GM12878 (cell line): ENCODE data around the gene LRP5. TPM values are rescaled to one million over a fixed set of nuclear protein-coding genes. Genes with fewer than 3 reads are reported as not detected.

Source experiments
- ATAC-seq: fragments of 200-7000 bp; cut with Tn5 transposase; 3 replicates; pipeline ENCODE4 v1.9.1; 2020; ENCODE audit warnings: mild to moderate bottlenecking, moderate library complexity
- BruUV-seq: library from RNA; stranded (reverse); fragments of 400-500 nt; replicated peaks from 2 replicates; lab custom pipeline; 2021; lab: Mats Ljungman, UMichigan
- CTCF ChIA-PET: fragments of 300-600 bp; sonication (Branson Sonifier 250); formaldehyde crosslinking; extraction: SDS; loops from one replicate; lab custom pipeline; 2021; ENCODE audit warnings: inconsistent platforms; lab: Yijun Ruan, JAX
- POLR2A ChIA-PET: fragments of 350-600 bp; formaldehyde crosslinking; extraction: SDS; loops from one replicate; lab custom pipeline; 2021; ENCODE audit warnings: inconsistent platforms; lab: Charles Lee
- RAD21 ChIA-PET: fragments of 300-600 bp; sonication (Branson Sonifier 250); formaldehyde crosslinking; loops from one replicate; lab custom pipeline; 2023; ENCODE audit warnings: antibody characterized with exemption; ENCODE audit not compliant: unreplicated experiment; lab: Charles Lee
- SMC1A ChIA-PET: fragments of 300-600 bp; sonication (Branson Sonifier 250); formaldehyde crosslinking; loops from one replicate; lab custom pipeline; 2023; ENCODE audit not compliant: unreplicated experiment, uncharacterized antibody; lab: Charles Lee
- DNase-seq: peaks from one replicate; pipeline ENCODE4 v3.0.0-alpha.2; 2011; ENCODE audit warnings: low read depth, low spot score
- FAIRE-seq: peaks from 3 replicates; lab custom pipeline; 2011; peaks lifted over from hg19 to GRCh38; lab: Jason Lieb, UNC
- H2AFZ ChIP-seq: 2 replicates; pipeline ENCODE4 v1.6.0; 2011; ENCODE audit warnings: low read depth, low read length, control low read depth; ENCODE audit not compliant: control insufficient read depth
- H3K27ac ChIP-seq: 2 replicates; pipeline ENCODE4 v1.5.1; 2011; ENCODE audit warnings: control low read depth; ENCODE audit not compliant: control insufficient read depth, insufficient read depth
- H3K27me3 ChIP-seq, 2 experiments: replicated peaks in 1 of 2; 2 replicates each; pipeline versions ENCODE4 v1.6.0 to v1.6.1; 2011; ENCODE audit warnings: low read length in 1 of 2; ENCODE audit not compliant: control insufficient read depth in 2 of 2, insufficient read depth in 2 of 2
- H3K36me3 ChIP-seq, 2 experiments: 2 replicates each; pipeline ENCODE4 v1.5.1; 2011; ENCODE audit warnings: low read length in 1 of 2; ENCODE audit not compliant: control insufficient read depth in 2 of 2, insufficient read depth in 2 of 2
- H3K4me1 ChIP-seq: 2 replicates; pipeline ENCODE4 v1.6.1; 2011; ENCODE audit warnings: mild to moderate bottlenecking, low read length, moderate library complexity, mixed read lengths; ENCODE audit not compliant: control insufficient read depth, insufficient read depth
- H3K4me2 ChIP-seq: 2 replicates; pipeline ENCODE4 v1.6.0; 2011; ENCODE audit warnings: control low read depth; ENCODE audit not compliant: control insufficient read depth, insufficient read depth
- H3K4me3 ChIP-seq: fragments of 200-600 bp; sonication (generic); 2 replicates; pipeline ENCODE4 v1.5.1; 2016
- H3K79me2 ChIP-seq: 2 replicates; pipeline ENCODE4 v1.6.0; 2011; ENCODE audit warnings: low read length; ENCODE audit not compliant: control insufficient read depth, insufficient read depth
- H3K9ac ChIP-seq: 2 replicates; pipeline ENCODE4 v1.8.0; 2011; ENCODE audit warnings: low read length, control low read depth, mixed read lengths; ENCODE audit not compliant: control insufficient read depth, insufficient read depth
- H3K9me3 ChIP-seq: replicated peaks from 3 replicates; pipeline ENCODE4 v1.5.1; 2011; ENCODE audit warnings: mild to moderate bottlenecking, low read length; ENCODE audit not compliant: control insufficient read depth, insufficient read depth
- H4K20me1 ChIP-seq: 2 replicates; pipeline ENCODE4 v1.6.0; 2011; ENCODE audit not compliant: control insufficient read depth, insufficient read depth
- CBX3 ChIP-seq: fragments of 200-600 bp; sonication (generic); IDR thresholded peaks from 2 replicates; pipeline ENCODE4 v1.6.1; 2016; ENCODE audit warnings: low read depth, borderline replicate concordance
- CHD2 ChIP-seq: IDR thresholded peaks from 2 replicates; pipeline ENCODE4 v1.6.1; 2011; ENCODE audit warnings: low read depth, low read length, improper control_type of control experiment, borderline replicate concordance
- ETV6 ChIP-seq, 2 experiments: fragments of 450-650 bp in 1 of 2; IDR thresholded peaks in 1 of 2; conservative IDR thresholded peaks in 1 of 2; 2 replicates each; pipeline ENCODE4 v1.6.1; 2014; ENCODE audit warnings: antibody characterized with exemption in 1 of 2, borderline replicate concordance in 1 of 2, low read depth in 1 of 2, mild to moderate bottlenecking in 1 of 2, moderate library complexity in 1 of 2
- FOS ChIP-seq: IDR thresholded peaks from 3 replicates; pipeline ENCODE4 v1.6.1; 2011; ENCODE audit warnings: borderline replicate concordance; ENCODE audit not compliant: insufficient read length; ENCODE audit errors: extremely low read depth
- HSF1 ChIP-seq: fragments of 150-350 bp; IDR thresholded peaks from 2 replicates; pipeline ENCODE4 v1.6.1; 2014; ENCODE audit warnings: mild to moderate bottlenecking, low read depth, low read length
- KAT2A ChIP-seq: conservative IDR thresholded peaks from 2 replicates; pipeline ENCODE4 v1.6.1; 2011; ENCODE audit warnings: low read depth, low read length; ENCODE audit not compliant: control insufficient read depth
- LARP7 ChIP-seq: fragments of 450-650 bp; IDR thresholded peaks from 2 replicates; pipeline ENCODE4 v1.6.1; 2017; ENCODE audit warnings: mild to moderate bottlenecking
- NKRF ChIP-seq: fragments of 450-650 bp; conservative IDR thresholded peaks from 2 replicates; pipeline ENCODE4 v1.6.1; 2017; ENCODE audit warnings: mild to moderate bottlenecking, moderate library complexity
- NR2C1 ChIP-seq: fragments of 450-650 bp; IDR thresholded peaks from 2 replicates; pipeline ENCODE4 v1.6.1; 2017; ENCODE audit warnings: antibody characterized with exemption, mild to moderate bottlenecking, moderate library complexity
- RB1 ChIP-seq: fragments of 450-650 bp; formaldehyde crosslinking; IDR thresholded peaks from 2 replicates; pipeline ENCODE4 v1.6.1; 2017; ENCODE audit warnings: mild to moderate bottlenecking, borderline replicate concordance
- ZNF384 ChIP-seq: IDR thresholded peaks from 2 replicates; pipeline ENCODE4 v1.6.1; 2012; ENCODE audit warnings: low read depth, mild to moderate bottlenecking, low read length, improper control_type of control experiment, borderline replicate concordance
- ZNF622 ChIP-seq: fragments of 450-650 bp; IDR thresholded peaks from 2 replicates; pipeline ENCODE4 v1.6.1; 2017; ENCODE audit warnings: mild to moderate bottlenecking, inconsistent platforms
- ZZZ3 ChIP-seq: IDR thresholded peaks from 2 replicates; pipeline ENCODE4 v1.6.1; 2011; ENCODE audit warnings: low read depth; ENCODE audit not compliant: control insufficient read depth, insufficient read length
- WGBS: methylation state at CpG from one replicate; pipeline ENCODE4 v1.1.6; 2016; ENCODE audit warnings: low lambda C conversion rate; ENCODE audit not compliant: insufficient replicate concordance, insufficient coverage; ENCODE audit errors: missing lambda C conversion rate; 5-methylcytosine and 5-hydroxymethylcytosine counted together
- in situ Hi-C: fragments of 300-500 bp; cut with MboI; formaldehyde crosslinking; loops from 9 replicates; pipeline ENCODE4 v1.14.3; 2018; ENCODE audit warnings: mixed read lengths
- intact Hi-C: fragments of 100-400 bp; cut with micrococcal nuclease; formaldehyde crosslinking; loops from one replicate; pipeline ENCODE4 v1.14.2; 2022; ENCODE audit not compliant: unreplicated experiment
- polyA plus RNA-seq, 11 experiments: library from polyadenylated mRNA; depleted of rRNA in 4 of 11; unstranded in 6 of 11; stranded (reverse) in 5 of 11; fragments of >200 nt; fragmentation: Nextera tagmentation in 4 of 11; fragmentation: Illumina TruSeq in 1 of 11; extraction: Ambion mirVana in 4 of 11; extraction: Trizol in 1 of 11; gene quantifications; 1 replicate in 1 of 11; 2 replicates in 10 of 11; pipeline versions ENCODE4 v1.2.1 to v1.2.3, GENCODE V29; 2011 to 2016; ENCODE audit warnings: inconsistent platforms in 2 of 11, missing spikeins in 2 of 11, low read depth in 1 of 11
- total RNA-seq, 4 experiments: library from RNA; depleted of rRNA in 3 of 4; stranded (reverse); fragments of >200 nt in 3 of 4; fragmentation: Illumina TruSeq in 1 of 4; extraction: Trizol in 1 of 4; gene quantifications; 2 replicates each; pipeline versions ENCODE4 v1.2.1 to v1.2.3, GENCODE V29; 2013 to 2021

LRP5 gene
- total and polyA plus RNA-seq, 10 of the 15 experiments (the other 5 are each of a cell fraction or from before 2014, with no cell fraction given), result 0.37 to 34.0 (median 6.6) TPM

- no peaks in the 10 kb centered on the region for H3K79me2 ChIP-seq
- no peak for ATAC-seq
- H3K9me3 ChIP-seq, result peaks cover 10% of the 10 kb centered on the region; the same call in 2 of the 3 replicates
- H3K4me1 ChIP-seq, result no peaks in the 10 kb centered on the region
- CTCF ChIA-PET, result no interaction called here
- SMC1A ChIA-PET, result no interaction called here
- peaks cover 7 to 16% of the 10 kb centered on the region in 2 experiments for H3K36me3 ChIP-seq
- H4K20me1 ChIP-seq, result no peaks in the 10 kb centered on the region
- no peak for DNase-seq
- no peaks in the 10 kb centered on the region for H3K27me3 ChIP-seq
- no peak overlapping the region for H3K27ac ChIP-seq
- FAIRE-seq, result no peak
- in situ Hi-C loops (no loop called here), intact Hi-C loops (no loop called here)
- no TSS peak for BruUV-seq
- H2AFZ ChIP-seq, result no peak overlapping the region
- POLR2A ChIA-PET, result no interaction called here
- TF ChIP-seq FOS, result no peak
- no peak for TF ChIP-seq NKRF
- TF ChIP-seq NR2C1, result no peak
- no peak for TF ChIP-seq RB1
- no peak overlapping the region for H3K9ac ChIP-seq
- RAD21 ChIA-PET, result no interaction called here
- no peak overlapping the region for H3K4me2 ChIP-seq
- no peak overlapping the region for H3K4me3 ChIP-seq
- WGBS, result 78% methylated on average over 24 of the region's 24 CpGs
Observed at GRCh38 chr11:68431984-68432645, 119.7 kb downstream of the LRP5 start.

GRCh38 chr11:68432874-68433273 is 120.5 kb downstream of the LRP5 start:
- Histone ChIP-seq H3K27me3 (no peaks in the 10 kb centered on the region), H3K4me2 (no peak overlapping the region), H3K79me2 (no peaks in the 10 kb centered on the region), H3K27ac (no peak overlapping the region), H3K9me3 (peaks cover 10% of the 10 kb centered on the region; the same call in 2 of the 3 replicates), H4K20me1 (no peaks in the 10 kb centered on the region), H3K4me1 (no peaks in the 10 kb centered on the region), H2AFZ (no peak overlapping the region), H3K4me3 (no peak overlapping the region), H3K9ac (no peak overlapping the region), H3K36me3 (peaks cover 7 to 16% of the 10 kb centered on the region in 2 experiments)
- intact Hi-C loops (no loop called here), in situ Hi-C loops (no loop called here)
- TF ChIP-seq ZNF384, result no peak
- no peak for TF ChIP-seq CHD2
- no peak for TF ChIP-seq ZNF622
- no peak for TF ChIP-seq CBX3
- TF ChIP-seq LARP7, result no peak
- TF ChIP-seq KAT2A, result no peak
- TF ChIP-seq ZZZ3, result no peak
- no peak for TF ChIP-seq HSF1
- no peak for TF ChIP-seq ETV6 (conservative IDR thresholded peaks at IDR 0.05 in 1 of 2, IDR thresholded peaks at IDR 0.05 in 1 of 2; ENCODE audit: borderline replicate concordance in 1 of 2, low read depth in 1 of 2)
- DNase-seq, result no peak
- BruUV-seq, result no TSS peak
- ChIA-PET RAD21 (no interaction called here), POLR2A (no interaction called here), CTCF (no interaction called here), SMC1A (no interaction called here)
- ATAC-seq, result no peak
- FAIRE-seq, result no peak
- WGBS, result 80% methylated on average over 17 of the region's 17 CpGs
